HL-60 (cell line): Measurements from ENCODE around the gene AP2A2.

Experiments
- CTCF ChIP-seq: IDR thresholded peaks from one replicate; pipeline ENCODE4 v1.5.1; 2011; ENCODE audit warnings: low read length, control low read depth, inconsistent platforms; ENCODE audit not compliant: insufficient read depth
- GABPA ChIP-seq: IDR thresholded peaks from 2 replicates; pipeline ENCODE4 v1.6.1; 2012; ENCODE audit warnings: low read depth
- POLR2AphosphoS5 ChIP-seq: IDR thresholded peaks from 2 replicates; pipeline ENCODE4 v1.6.1; 2012; ENCODE audit warnings: low read depth
- SPI1 ChIP-seq: IDR thresholded peaks from 2 replicates; pipeline ENCODE4 v1.6.1; 2012; ENCODE audit warnings: low read depth, mild to moderate bottlenecking, borderline replicate concordance
- TF ChIP-seq, protein P1 (sequence below): IDR thresholded peaks from 2 replicates; pipeline ENCODE4 v1.6.1; 2012; ENCODE audit warnings: low read depth; ENCODE audit not compliant: insufficient replicate concordance

DNA sequence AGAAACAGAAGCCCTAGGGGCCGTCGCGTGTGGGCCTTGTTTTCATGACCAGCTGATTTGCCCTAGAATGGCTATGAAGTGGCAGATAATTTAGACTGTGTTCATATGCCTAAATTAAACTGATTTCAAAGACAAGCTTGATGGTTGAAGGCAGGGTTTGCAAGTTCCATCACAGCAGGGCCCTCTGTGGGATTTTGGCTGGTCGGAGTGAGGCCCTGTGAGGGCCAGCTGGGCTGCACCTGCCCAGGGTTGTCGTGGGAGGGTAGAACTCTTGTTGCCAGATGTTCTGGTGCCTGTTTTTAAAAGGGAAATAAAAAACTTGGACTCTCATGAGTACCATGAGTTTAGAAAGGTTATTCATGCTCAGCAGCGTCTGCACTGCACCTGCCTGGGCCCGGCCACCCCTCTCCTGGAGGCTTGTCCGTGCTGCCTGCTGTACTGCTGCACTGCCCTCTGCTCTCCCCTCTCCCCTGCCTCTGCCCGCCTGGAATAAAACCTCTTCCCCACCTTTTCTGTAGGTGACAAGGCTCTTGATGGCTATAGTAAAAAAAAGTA lies 44.1 kb downstream of the AP2A2 start:
- no peak for TF ChIP-seq POLR2AphosphoS5
- no peak for TF ChIP-seq CTCF
- TF ChIP-seq, protein P1, sequence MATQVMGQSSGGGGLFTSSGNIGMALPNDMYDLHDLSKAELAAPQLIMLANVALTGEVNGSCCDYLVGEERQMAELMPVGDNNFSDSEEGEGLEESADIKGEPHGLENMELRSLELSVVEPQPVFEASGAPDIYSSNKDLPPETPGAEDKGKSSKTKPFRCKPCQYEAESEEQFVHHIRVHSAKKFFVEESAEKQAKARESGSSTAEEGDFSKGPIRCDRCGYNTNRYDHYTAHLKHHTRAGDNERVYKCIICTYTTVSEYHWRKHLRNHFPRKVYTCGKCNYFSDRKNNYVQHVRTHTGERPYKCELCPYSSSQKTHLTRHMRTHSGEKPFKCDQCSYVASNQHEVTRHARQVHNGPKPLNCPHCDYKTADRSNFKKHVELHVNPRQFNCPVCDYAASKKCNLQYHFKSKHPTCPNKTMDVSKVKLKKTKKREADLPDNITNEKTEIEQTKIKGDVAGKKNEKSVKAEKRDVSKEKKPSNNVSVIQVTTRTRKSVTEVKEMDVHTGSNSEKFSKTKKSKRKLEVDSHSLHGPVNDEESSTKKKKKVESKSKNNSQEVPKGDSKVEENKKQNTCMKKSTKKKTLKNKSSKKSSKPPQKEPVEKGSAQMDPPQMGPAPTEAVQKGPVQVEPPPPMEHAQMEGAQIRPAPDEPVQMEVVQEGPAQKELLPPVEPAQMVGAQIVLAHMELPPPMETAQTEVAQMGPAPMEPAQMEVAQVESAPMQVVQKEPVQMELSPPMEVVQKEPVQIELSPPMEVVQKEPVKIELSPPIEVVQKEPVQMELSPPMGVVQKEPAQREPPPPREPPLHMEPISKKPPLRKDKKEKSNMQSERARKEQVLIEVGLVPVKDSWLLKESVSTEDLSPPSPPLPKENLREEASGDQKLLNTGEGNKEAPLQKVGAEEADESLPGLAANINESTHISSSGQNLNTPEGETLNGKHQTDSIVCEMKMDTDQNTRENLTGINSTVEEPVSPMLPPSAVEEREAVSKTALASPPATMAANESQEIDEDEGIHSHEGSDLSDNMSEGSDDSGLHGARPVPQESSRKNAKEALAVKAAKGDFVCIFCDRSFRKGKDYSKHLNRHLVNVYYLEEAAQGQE, result no peak
- no peak for TF ChIP-seq GABPA
- TF ChIP-seq SPI1, result no peak
